PC-3 (cell line): ENCODE measurements around the gene HHAT.

ENCODE experiments used
- CTCF ChIP-seq: fragments of 300-600 bp; sonication (generic); conservative IDR thresholded peaks from 2 replicates; pipeline ENCODE4 v1.5.1; 2017; ENCODE audit warnings: antibody characterized with exemption, low read depth, mild to moderate bottlenecking, low read length
- EZH2phosphoT487 ChIP-seq: fragments of 300-600 bp; sonication (generic); IDR thresholded peaks from 2 replicates; pipeline ENCODE4 v1.6.1; 2018; ENCODE audit warnings: mild to moderate bottlenecking, antibody characterized with exemption, low read length, borderline replicate concordance

GRCh38 chr1:210687582-210688279, 359.0 kb downstream of the HHAT start:
- TF ChIP-seq EZH2phosphoT487 (no peak), CTCF (no peak)
